ENCODE results near the gene DVL3.
"Not testable (repeated sequence)": the region's sequence is repeated elsewhere in the genome, so short reads cannot be mapped to it uniquely, and the experiment has no call there.

The DVL3 gene

GRCh38 chr3:184156522-184156955 lies 1.4 kb downstream of the DVL3 start:
- Histone ChIP-seq H3K4me1 (ENCODE audit: control insufficient read depth in 1 of 2, insufficient read depth in 2 of 2, low read length in 2 of 2) (peaks cover 18 to 47% of the 10 kb centered on the region in 2 donors), H3K27me3 (ENCODE audit: low read depth, low read length) (no peaks in the 10 kb centered on the region), H3K4me3 (ENCODE audit: low read depth in 1 of 2, low read length in 2 of 2) (peak overlapping the region; percentile 88 to 93), H3K36me3 (ENCODE audit: control insufficient read depth in 1 of 2, insufficient read depth in 2 of 2, low read length in 2 of 2) (no peaks in the 10 kb centered on the region), H3K27ac (ENCODE audit: low read length) (peak overlapping the region; percentile 91), H3K9me3 (ENCODE audit: control insufficient read depth in 1 of 2, low read length in 2 of 2) (no peaks in the 10 kb centered on the region)

GRCh38 chr3:184157206-184157605 lies 2.0 kb downstream of the DVL3 start:
- H3K9me3 ChIP-seq (ENCODE audit: control insufficient read depth in 1 of 2, low read length in 2 of 2) = no peaks in the 10 kb centered on the region
- peaks cover 18 to 53% of the 10 kb centered on the region in 2 donors for H3K4me1 ChIP-seq (ENCODE audit: control insufficient read depth in 1 of 2, insufficient read depth in 2 of 2, low read length in 2 of 2)
- H3K4me3 ChIP-seq (ENCODE audit: low read depth in 1 of 2, low read length in 2 of 2) = peak overlapping the region; percentile 88 to 93
- peak overlapping the region; percentile 91 for H3K27ac ChIP-seq (ENCODE audit: low read length)
- no peaks in the 10 kb centered on the region for H3K36me3 ChIP-seq (ENCODE audit: control insufficient read depth in 1 of 2, insufficient read depth in 2 of 2, low read length in 2 of 2)
- no peaks in the 10 kb centered on the region for H3K27me3 ChIP-seq (ENCODE audit: low read depth, low read length)

GRCh38 chr3:184158404-184158803 lies 3.2 kb downstream of the DVL3 start:
- no peak overlapping the region for H3K4me3 ChIP-seq (ENCODE audit: low read depth in 1 of 2, low read length in 2 of 2)
- peaks cover under 1 to 4% of the 10 kb centered on the region in 2 donors for H3K36me3 ChIP-seq (ENCODE audit: control insufficient read depth in 1 of 2, insufficient read depth in 2 of 2, low read length in 2 of 2)
- no peak overlapping the region for H3K27ac ChIP-seq (ENCODE audit: low read length)
- no peaks in the 10 kb centered on the region for H3K9me3 ChIP-seq (ENCODE audit: control insufficient read depth in 1 of 2, low read length in 2 of 2)
- no peaks in the 10 kb centered on the region for H3K27me3 ChIP-seq (ENCODE audit: low read depth, low read length)
- H3K4me1 ChIP-seq (ENCODE audit: control insufficient read depth in 1 of 2, insufficient read depth in 2 of 2, low read length in 2 of 2) = peaks cover 18 to 55% of the 10 kb centered on the region in 2 donors

GRCh38 chr3:184160456-184160855 lies 5.3 kb downstream of the DVL3 start:
- Histone ChIP-seq H3K9me3 (ENCODE audit: control insufficient read depth in 1 of 2, low read length in 2 of 2) (no peaks in the 10 kb centered on the region), H3K27me3 (ENCODE audit: low read depth, low read length) (no peaks in the 10 kb centered on the region), H3K4me1 (ENCODE audit: control insufficient read depth in 1 of 2, insufficient read depth in 2 of 2, low read length in 2 of 2) (peaks cover 18 to 58% of the 10 kb centered on the region in 2 donors), H3K4me3 (ENCODE audit: low read depth in 1 of 2, low read length in 2 of 2) (peak overlapping the region in 1 of 2 donors; percentile 6), H3K27ac (ENCODE audit: low read length) (peak overlapping the region; percentile 80), H3K36me3 (ENCODE audit: control insufficient read depth in 1 of 2, insufficient read depth in 2 of 2, low read length in 2 of 2) (peaks cover 21 to 24% of the 10 kb centered on the region in 2 donors)

- peaks cover 11 to 48% of the 10 kb centered on the region in 2 donors for H3K4me1 ChIP-seq (ENCODE audit: control insufficient read depth in 1 of 2, insufficient read depth in 2 of 2, low read length in 2 of 2)
- H3K36me3 ChIP-seq (ENCODE audit: control insufficient read depth in 1 of 2, insufficient read depth in 2 of 2, low read length in 2 of 2) = peaks cover 42 to 45% of the 10 kb centered on the region in 2 donors
- not testable (repeated sequence) for H3K9me3 ChIP-seq (ENCODE audit: control insufficient read depth in 1 of 2, low read length in 2 of 2); H3K4me3 ChIP-seq (ENCODE audit: low read depth in 1 of 2, low read length in 2 of 2); H3K27me3 ChIP-seq (ENCODE audit: low read depth, low read length); H3K27ac ChIP-seq (ENCODE audit: low read length)
Observed at GRCh38 chr3:184162571-184163070, 7.4 kb downstream of the DVL3 start.

GRCh38 chr3:184164648-184165330 lies 9.6 kb downstream of the DVL3 start:
- Histone ChIP-seq H3K27ac (ENCODE audit: low read length) (no peak overlapping the region), H3K27me3 (ENCODE audit: low read depth, low read length) (no peaks in the 10 kb centered on the region), H3K4me1 (ENCODE audit: control insufficient read depth in 1 of 2, insufficient read depth in 2 of 2, low read length in 2 of 2) (peaks cover 9 to 34% of the 10 kb centered on the region in 2 donors), H3K4me3 (ENCODE audit: low read depth in 1 of 2, low read length in 2 of 2) (no peak overlapping the region), H3K9me3 (ENCODE audit: control insufficient read depth in 1 of 2, low read length in 2 of 2) (no peaks in the 10 kb centered on the region), H3K36me3 (ENCODE audit: control insufficient read depth in 1 of 2, insufficient read depth in 2 of 2, low read length in 2 of 2) (peaks cover 61 to 62% of the 10 kb centered on the region in 2 donors)

- no peak overlapping the region for H3K4me3 ChIP-seq (ENCODE audit: low read depth in 1 of 2, low read length in 2 of 2)
- H3K4me1 ChIP-seq (ENCODE audit: control insufficient read depth in 1 of 2, insufficient read depth in 2 of 2, low read length in 2 of 2) = peaks cover 5 to 27% of the 10 kb centered on the region in 2 donors
- no peaks in the 10 kb centered on the region for H3K9me3 ChIP-seq (ENCODE audit: control insufficient read depth in 1 of 2, low read length in 2 of 2)
- H3K27ac ChIP-seq (ENCODE audit: low read length) = no peak overlapping the region
- no peaks in the 10 kb centered on the region for H3K27me3 ChIP-seq (ENCODE audit: low read depth, low read length)
- peaks cover 61 to 70% of the 10 kb centered on the region in 2 donors for H3K36me3 ChIP-seq (ENCODE audit: control insufficient read depth in 1 of 2, insufficient read depth in 2 of 2, low read length in 2 of 2)
Observed at GRCh38 chr3:184165543-184165942, 10.4 kb downstream of the DVL3 start.

GRCh38 chr3:184166671-184167070 lies 11.5 kb downstream of the DVL3 start:
- H3K27me3 ChIP-seq (ENCODE audit: low read depth, low read length) = no peaks in the 10 kb centered on the region
- peaks cover 70 to 81% of the 10 kb centered on the region in 2 donors for H3K36me3 ChIP-seq (ENCODE audit: control insufficient read depth in 1 of 2, insufficient read depth in 2 of 2, low read length in 2 of 2)
- H3K4me3 ChIP-seq (ENCODE audit: low read depth in 1 of 2, low read length in 2 of 2) = no peak overlapping the region
- H3K4me1 ChIP-seq (ENCODE audit: control insufficient read depth in 1 of 2, insufficient read depth in 2 of 2, low read length in 2 of 2) = peaks cover 0 to 21% of the 10 kb centered on the region in 2 donors
- H3K9me3 ChIP-seq (ENCODE audit: control insufficient read depth in 1 of 2, low read length in 2 of 2) = no peaks in the 10 kb centered on the region
- H3K27ac ChIP-seq (ENCODE audit: low read length) = no peak overlapping the region

GRCh38 chr3:184167786-184168185 lies 12.6 kb downstream of the DVL3 start:
- H3K9me3 ChIP-seq (ENCODE audit: control insufficient read depth in 1 of 2, low read length in 2 of 2) = no peaks in the 10 kb centered on the region
- peak overlapping the region; percentile 13 for H3K27ac ChIP-seq (ENCODE audit: low read length)
- peaks cover 0 to 16% of the 10 kb centered on the region in 2 donors for H3K4me1 ChIP-seq (ENCODE audit: control insufficient read depth in 1 of 2, insufficient read depth in 2 of 2, low read length in 2 of 2)
- H3K36me3 ChIP-seq (ENCODE audit: control insufficient read depth in 1 of 2, insufficient read depth in 2 of 2, low read length in 2 of 2) = peaks cover 74 to 91% of the 10 kb centered on the region in 2 donors
- H3K4me3 ChIP-seq (ENCODE audit: low read depth in 1 of 2, low read length in 2 of 2) = no peak overlapping the region
- no peaks in the 10 kb centered on the region for H3K27me3 ChIP-seq (ENCODE audit: low read depth, low read length)

GRCh38 chr3:184168363-184169120 lies 13.4 kb downstream of the DVL3 start:
- Histone ChIP-seq H3K27ac (ENCODE audit: low read length) (peak overlapping the region; percentile 13), H3K27me3 (ENCODE audit: low read depth, low read length) (no peaks in the 10 kb centered on the region), H3K9me3 (ENCODE audit: control insufficient read depth in 1 of 2, low read length in 2 of 2) (no peaks in the 10 kb centered on the region), H3K36me3 (ENCODE audit: control insufficient read depth in 1 of 2, insufficient read depth in 2 of 2, low read length in 2 of 2) (peaks cover 69 to 89% of the 10 kb centered on the region in 2 donors), H3K4me1 (ENCODE audit: control insufficient read depth in 1 of 2, insufficient read depth in 2 of 2, low read length in 2 of 2) (peaks cover 0 to 13% of the 10 kb centered on the region in 2 donors), H3K4me3 (ENCODE audit: low read depth in 1 of 2, low read length in 2 of 2) (no peak overlapping the region)

Data from muscle layer of duodenum (tissue), 2 donors.